Measurements from ENCODE around the gene FBXO42. TPM values are rescaled to one million over a fixed set of nuclear protein-coding genes. Genes with fewer than 3 reads are reported as not detected.
A peak's percentile ranks its signal among the peaks of the same experiment; 100 is the strongest.

The FBXO42 gene
- total and polyA plus RNA-seq, 9 of the 15 experiments (the other 6 are each of a cell fraction or from before 2014, with no cell fraction given) = 7.2 to 24.8 (median 17.4) TPM

- TF ChIP-seq SAFB2 (IDR thresholded peaks at IDR 0.05; ENCODE audit: borderline replicate concordance, low read depth, low read length, severe bottlenecking) = no peak
- peak; percentile 89 for TF ChIP-seq MAFG (tag; conservative IDR thresholded peaks at IDR 0.05)
- TF ChIP-seq ZNF324 (CRISPR knock-in tag; IDR thresholded peaks at IDR 0.05) = peak; percentile 94
- peak; percentile 85 for TF ChIP-seq FOXJ2 (tag; IDR thresholded peaks at IDR 0.05)
- TF ChIP-seq NFE2L1 (tag; IDR thresholded peaks at IDR 0.05; ENCODE audit: borderline replicate concordance, low read depth) = peak; percentile 35; the same call in 1 of the 2 replicates
- TF ChIP-seq FOS (IDR thresholded peaks at IDR 0.05; ENCODE audit: extremely low read depth, insufficient read length) = no peak
- TF ChIP-seq GTF2B (IDR thresholded peaks at IDR 0.05; ENCODE audit: extremely low read depth, insufficient read length) = no peak
- TF ChIP-seq MEIS2 (IDR thresholded peaks at IDR 0.05; ENCODE audit: partially characterized antibody) = peak; percentile 67
- peak; percentile 40; the same call in 1 of the 2 replicates for TF ChIP-seq CBFA2T3 (IDR thresholded peaks at IDR 0.05)
- no peak for TF ChIP-seq CEBPG (CRISPR knock-in tag; IDR thresholded peaks at IDR 0.05)
- TF ChIP-seq CEBPG (tag; conservative IDR thresholded peaks at IDR 0.05 in 1 of 2, IDR thresholded peaks at IDR 0.05 in 1 of 2) = peak in 1 of 2 experiments; percentile 75; a peak in 2 of 4 replicates
- TF ChIP-seq RCOR1 (IDR thresholded peaks at IDR 0.05; ENCODE audit: borderline replicate concordance in 1 of 2, low read depth in 2 of 2, low read length in 2 of 2) = peak in 1 of 2 experiments; percentile 39; a peak in 1 of 4 replicates
These were observed 49.3 kb downstream of the FBXO42 start (continued) for GRCh38 chr1:16302709-16303627.

All from K562 (cell line).